HG02588 (cell line): ENCODE measurements around the gene GDF15.

ENCODE experiments used
- ATAC-seq: cut with Tn5 transposase; IDR thresholded peaks from one replicate; pipeline ENCODE4 v1.9.1; 2021; ENCODE audit warnings: mild to moderate bottlenecking, moderate library complexity; ENCODE audit not compliant: unreplicated experiment

Gene GDF15

DNA sequence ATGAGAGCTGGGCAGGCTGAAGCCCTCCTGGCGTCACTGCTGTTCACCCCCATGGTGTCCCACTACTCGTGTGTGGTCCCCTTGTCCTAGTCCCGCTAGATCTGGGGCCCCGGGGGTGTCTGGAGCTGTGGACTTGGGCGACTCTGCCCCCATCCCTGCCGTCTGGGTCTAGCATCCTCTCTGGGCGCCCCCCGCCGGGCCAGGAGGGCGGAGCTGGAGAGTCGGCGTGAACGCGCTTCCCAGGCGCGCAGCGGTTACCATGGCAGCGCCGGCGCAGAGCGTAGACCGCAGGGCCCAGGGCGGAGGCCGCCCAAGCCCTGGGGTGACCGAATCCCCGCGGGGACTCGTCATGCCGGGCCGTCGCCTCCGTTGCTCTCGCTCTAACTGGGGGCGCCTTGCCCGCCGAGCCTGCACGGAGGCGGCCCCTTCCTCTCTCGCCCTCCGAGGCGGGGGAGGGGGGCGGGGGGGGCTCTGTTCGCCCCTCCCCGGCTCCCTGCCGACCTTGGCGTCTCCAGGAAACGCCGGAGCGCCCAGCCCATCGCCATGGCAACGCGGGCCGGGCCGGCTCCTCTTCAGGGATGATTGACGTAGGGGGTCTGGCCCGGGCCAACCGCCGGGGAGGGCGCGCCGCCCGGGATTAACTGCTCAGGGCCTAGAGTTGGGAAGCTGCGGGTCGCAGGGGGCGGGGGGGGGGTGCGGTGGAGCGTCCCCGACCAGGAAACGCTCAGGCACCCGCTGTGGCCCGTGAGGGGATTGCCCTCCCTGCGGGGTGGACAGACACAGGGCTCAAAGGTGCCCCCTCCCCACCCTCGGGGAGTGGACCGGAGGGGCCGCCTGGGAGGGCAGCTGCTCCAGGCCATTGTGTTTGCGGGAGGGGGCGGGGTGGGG, 43.1 kb downstream of the GDF15 start:
- ATAC-seq: peak; percentile 44

- ATAC-seq: no peak
These were observed 43.9 kb downstream of the GDF15 start for GRCh38 chr19:18429717-18430416.

- no peak for ATAC-seq
These were observed 44.6 kb downstream of the GDF15 start for GRCh38 chr19:18430417-18431144.

GRCh38 chr19:18431351-18432197, 45.6 kb downstream of the GDF15 start:
- ATAC-seq: no peak

- ATAC-seq: no peak
These were observed 46.5 kb downstream of the GDF15 start for GRCh38 chr19:18432275-18433014.

DNA sequence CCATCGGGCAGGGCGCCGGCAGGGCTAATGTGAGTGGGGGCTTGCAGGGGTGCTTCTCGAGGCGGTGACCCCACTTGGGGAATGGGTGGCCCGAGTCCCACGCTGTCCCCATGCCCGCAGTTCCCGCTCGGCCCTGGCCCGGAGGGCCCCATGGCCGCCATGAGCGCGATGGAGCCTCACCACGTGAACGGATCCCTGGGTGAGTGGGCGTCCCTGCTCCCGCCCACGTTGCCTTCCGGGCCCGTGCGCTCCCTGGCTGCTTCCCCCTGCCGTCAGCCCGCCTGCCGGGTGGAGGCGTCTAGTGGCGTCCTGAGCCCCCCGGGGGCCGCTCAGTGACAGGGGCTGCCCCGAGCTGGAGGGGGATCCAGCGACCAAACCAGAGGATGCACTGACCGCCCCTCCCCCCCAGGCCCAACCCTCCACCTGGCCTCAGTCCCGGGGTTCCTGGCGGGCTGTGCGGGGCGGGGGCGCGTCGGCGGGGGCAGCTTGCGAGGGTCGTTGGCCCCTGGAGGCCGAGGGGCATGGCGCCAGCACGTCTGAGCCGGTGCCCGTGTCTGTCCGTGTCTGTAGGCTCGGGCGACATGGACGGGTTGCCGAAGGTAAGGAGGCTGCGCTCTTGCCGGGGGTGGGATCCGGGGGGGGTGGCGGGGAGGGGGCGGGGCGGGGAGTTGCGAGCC, 47.2 kb downstream of the GDF15 start:
- ATAC-seq: no peak

- no peak for ATAC-seq
These were observed 47.9 kb downstream of the GDF15 start for GRCh38 chr19:18433735-18434398.

- ATAC-seq: no peak
These were observed 48.6 kb downstream of the GDF15 start for GRCh38 chr19:18434411-18435175.

DNA sequence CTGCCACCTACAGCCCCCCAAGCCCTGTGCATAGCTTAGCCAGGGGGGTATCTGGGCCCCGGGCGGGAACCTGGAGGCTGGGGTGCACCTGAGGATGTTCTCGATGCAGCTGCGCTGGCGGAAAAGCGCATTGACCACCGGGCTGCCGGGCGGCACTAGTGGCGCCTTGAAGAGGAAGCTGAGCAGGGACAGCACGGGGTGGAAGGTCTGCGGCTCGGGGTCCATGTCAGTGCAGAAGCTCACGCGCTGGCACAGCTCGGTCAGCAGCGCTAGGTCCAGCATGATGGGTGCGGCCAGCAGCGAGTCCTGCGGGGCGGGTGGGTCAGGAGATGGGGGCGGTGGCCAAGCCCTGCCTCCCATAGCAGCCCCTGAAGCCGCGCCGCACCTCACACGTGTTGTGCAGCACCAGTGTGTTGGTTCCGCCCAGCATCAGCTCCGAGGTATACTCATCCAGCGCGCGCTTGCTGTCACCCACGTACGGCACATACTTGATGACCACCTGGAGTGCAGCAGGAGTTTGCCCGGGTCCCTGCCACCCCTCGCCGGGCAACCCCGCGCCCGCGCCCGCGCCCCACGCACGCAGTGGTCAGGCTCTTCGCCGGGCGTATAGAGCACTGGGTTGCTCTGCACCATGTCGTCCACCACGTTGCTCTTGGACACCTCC, 49.4 kb downstream of the GDF15 start:
- no peak for ATAC-seq

DNA sequence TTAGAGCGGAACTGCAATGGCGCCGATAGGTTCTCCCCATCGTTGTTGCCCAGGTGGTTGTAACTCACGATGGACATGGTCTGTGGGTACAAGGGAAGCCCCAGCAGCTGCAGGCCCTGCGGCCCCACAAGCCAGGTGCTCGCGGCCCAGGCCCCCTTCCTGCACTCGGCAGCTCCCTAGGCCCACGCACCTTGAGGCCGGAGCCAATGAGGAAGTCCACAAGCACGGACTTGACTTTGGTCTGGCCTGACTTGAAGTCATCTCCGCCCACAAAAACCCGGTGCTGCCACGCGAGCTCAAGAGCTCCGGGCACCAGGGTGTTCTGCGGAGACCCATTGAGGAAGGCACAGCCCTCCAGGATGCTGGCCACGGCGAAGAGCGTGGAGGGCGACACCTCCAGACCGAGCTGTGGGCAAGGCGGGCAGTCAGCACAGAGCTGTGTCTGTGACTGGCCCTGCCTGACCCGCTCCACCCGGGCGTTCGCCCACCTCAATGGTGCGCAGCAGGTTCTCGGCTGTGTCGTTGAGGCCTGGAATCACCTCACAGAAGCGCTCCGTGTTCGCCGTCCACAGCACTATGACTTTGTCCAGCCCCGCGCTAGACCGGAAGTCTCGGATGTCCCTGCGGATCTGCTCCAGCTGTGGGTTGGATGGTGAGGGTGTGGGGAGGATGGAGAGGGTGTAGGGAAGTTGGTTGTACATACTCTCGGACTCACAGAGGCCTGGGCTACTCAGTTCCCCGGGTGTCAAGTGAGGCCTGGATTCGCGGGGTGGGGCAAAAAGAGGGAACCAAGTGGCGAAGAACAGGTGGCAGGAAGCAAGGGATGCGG, 50.1 kb downstream of the GDF15 start:
- no peak for ATAC-seq

DNA sequence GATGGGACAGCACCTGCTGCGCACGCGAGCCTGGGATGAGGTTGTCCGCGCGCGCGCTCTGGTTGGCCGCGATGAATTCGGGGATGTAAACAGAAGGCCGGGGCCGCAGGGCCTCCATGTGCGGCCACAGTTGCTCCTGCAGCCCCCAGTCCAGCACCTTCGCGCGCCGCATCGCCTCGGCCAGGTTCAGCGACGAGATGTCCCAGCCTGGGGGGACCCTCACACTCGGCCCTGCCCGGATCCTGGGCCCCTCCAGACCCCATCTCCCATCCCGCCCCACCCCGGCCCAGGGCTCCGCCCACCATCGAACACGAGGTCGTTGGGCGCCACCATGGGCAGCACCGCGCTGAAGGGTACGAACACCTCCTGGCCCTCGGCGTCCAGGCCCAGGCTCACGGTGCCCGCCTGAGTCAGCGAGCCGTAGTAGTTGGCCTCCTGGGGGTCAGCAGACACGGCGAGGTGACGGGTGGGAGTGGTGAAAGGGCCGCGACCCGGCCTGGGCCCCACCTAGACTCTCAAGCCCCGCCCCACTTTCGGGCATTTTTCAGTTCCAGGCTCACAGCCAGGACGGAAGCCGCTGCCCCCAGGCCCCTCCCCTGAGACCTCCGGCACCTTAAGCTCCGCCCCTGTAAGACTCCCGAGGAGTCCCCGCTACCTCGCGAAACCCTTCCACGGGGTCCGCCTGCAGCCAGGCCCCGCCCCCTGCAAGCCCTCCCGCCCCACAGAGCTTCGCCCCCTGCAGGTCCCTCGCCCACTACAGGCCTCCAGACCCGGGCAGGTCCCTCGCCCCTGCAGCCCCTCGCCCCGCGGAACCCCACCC, 50.9 kb downstream of the GDF15 start:
- peak; percentile 47 for ATAC-seq

GRCh38 chr19:18437491-18438330, 51.8 kb downstream of the GDF15 start, which contains the start of gene ISYNA1:
Gene ISYNA1 (minus strand): TSS chr19:18438133. CDS start chr19:18437979, 154 bp downstream.
- peak; percentile 6 for ATAC-seq

- no peak for ATAC-seq
These were observed 52.5 kb downstream of the GDF15 start for GRCh38 chr19:18438331-18439024.
